Small intestine (tissue), 7 donors: Measurements from ENCODE around the gene TMA7. TPM values are rescaled to one million over a fixed set of nuclear protein-coding genes. Genes with fewer than 3 reads are reported as not detected.
"Not testable (repeated sequence)": the region's sequence is repeated elsewhere in the genome, so short reads cannot be mapped to it uniquely, and the experiment has no call there.

Experiments
- DNase-seq, 2 donors: peaks; one replicate each; pipeline versions ENCODE4 v3.0.0 to v3.0.0-alpha.2; 2013
- FAIRE-seq: peaks from 2 replicates; lab custom pipeline; 2012; peaks lifted over from hg19 to GRCh38; lab: Jason Lieb, UNC
- H3K27ac ChIP-seq, 3 donors: one replicate each; pipeline ENCODE4 v1.5.1; 2013; ENCODE audit warnings: low read length in 2 of 3, mild to moderate bottlenecking in 2 of 3, control low read depth in 1 of 3, inconsistent platforms in 1 of 3, low read depth in 1 of 3, moderate library complexity in 1 of 3
- H3K27me3 ChIP-seq, 3 donors: one replicate each; pipeline ENCODE4 v1.6.1; 2013; ENCODE audit warnings: low read length in 3 of 3, inconsistent platforms in 1 of 3; ENCODE audit not compliant: control insufficient read depth in 3 of 3, insufficient read depth in 3 of 3
- H3K36me3 ChIP-seq, 3 donors: one replicate each; pipeline ENCODE4 v1.6.1; 2013; ENCODE audit warnings: low read length in 3 of 3, inconsistent platforms in 1 of 3, low read depth in 1 of 3, mild to moderate bottlenecking in 1 of 3, moderate library complexity in 1 of 3; ENCODE audit not compliant: control insufficient read depth in 3 of 3, insufficient read depth in 2 of 3
- H3K4me1 ChIP-seq, 3 donors: one replicate each; pipeline ENCODE4 v1.6.1; 2013; ENCODE audit warnings: low read length in 2 of 3, inconsistent platforms in 1 of 3, low read depth in 1 of 3, mild to moderate bottlenecking in 1 of 3, moderate library complexity in 1 of 3; ENCODE audit not compliant: control insufficient read depth in 3 of 3, insufficient read depth in 2 of 3
- H3K4me3 ChIP-seq, 3 donors: one replicate each; pipeline ENCODE4 v1.5.1; 2013; ENCODE audit warnings: low read length in 3 of 3, control low read depth in 1 of 3, inconsistent platforms in 1 of 3, low read depth in 1 of 3, mild to moderate bottlenecking in 1 of 3, moderate library complexity in 1 of 3
- H3K9me3 ChIP-seq, 2 donors: one replicate each; pipeline ENCODE4 v1.6.1; 2013; ENCODE audit warnings: low read depth in 1 of 2, low read length in 1 of 2; ENCODE audit not compliant: control insufficient read depth in 2 of 2, insufficient read depth in 1 of 2
- WGBS, 3 donors: extraction: QIAGEN DNeasy Blood & Tissue Kit; methylation state at CpG; one replicate each; pipeline ENCODE4 v1.1.7; 2013; 5-methylcytosine and 5-hydroxymethylcytosine counted together
- polyA plus RNA-seq, 4 donors: library from polyadenylated mRNA; stranded (reverse) in 3 of 4; unstranded in 1 of 4; fragments of 200-250 nt in 3 of 4; fragments of 120-200 nt in 1 of 4; gene quantifications; one replicate each; pipeline versions ENCODE4 v1.2.1 to v1.2.3, GENCODE V29; 2013
- donor health status: healthy with polysubstance abuse.
- donor health status: control.
- donor health status: control.
- donor health status: Bipolar disorder and iron deficiency.
- donor health status: healthy.

TMA7 gene
- polyA plus RNA-seq, 4 donors, result 292 to 744 (median 524) TPM

DNA sequence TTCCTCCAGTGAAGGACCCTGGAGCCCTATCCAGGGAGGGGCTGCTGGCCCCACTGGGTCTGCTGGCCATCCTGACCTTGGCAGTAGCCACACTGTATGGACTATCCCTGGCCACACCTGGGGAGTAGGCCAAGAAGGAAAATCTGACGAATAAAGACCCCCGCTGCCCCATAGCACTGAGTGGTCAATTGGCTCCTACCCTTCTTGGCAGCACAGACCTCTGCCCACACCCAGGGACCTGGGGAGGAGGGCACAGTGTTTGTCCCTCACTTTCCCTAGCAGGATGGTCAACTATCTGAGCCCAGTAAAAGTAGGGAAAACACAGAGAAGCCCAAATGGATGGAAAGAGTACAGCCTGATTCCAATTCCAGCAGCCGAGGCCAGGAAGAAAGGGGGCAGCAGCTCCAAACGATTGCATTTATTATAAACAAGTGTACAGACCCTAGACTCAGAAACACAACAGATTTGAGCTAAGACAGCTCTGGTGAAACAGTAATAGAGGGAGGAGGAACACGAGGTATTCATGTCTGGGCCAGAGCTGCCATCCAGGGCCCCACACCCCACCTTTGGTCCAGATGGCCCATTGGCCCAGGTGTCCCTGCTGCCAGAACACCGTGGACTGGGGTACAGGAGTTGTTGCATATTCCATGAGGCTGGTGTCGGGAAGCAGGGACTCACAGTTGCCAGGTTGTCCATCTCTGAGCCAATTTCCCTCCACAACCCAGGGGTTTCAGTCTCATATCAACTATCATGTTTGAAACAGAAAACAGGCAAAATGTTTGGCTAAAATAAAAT is 27.6 kb downstream of the TMA7 start:
- H3K4me1 ChIP-seq, result peaks cover 16 to 62% (median 16%) of the 10 kb centered on the region in 3 donors
- peak overlapping the region; percentile 56 to 98 (median 96) for H3K27ac ChIP-seq
- WGBS, 3 donors, result 49 to 56% (median 52%) methylated on average over 7 of the region's 7 CpGs
- DNase-seq, result no peak
- no peaks in the 10 kb centered on the region for H3K27me3 ChIP-seq
- H3K4me3 ChIP-seq, result no peak overlapping the region
- peaks cover 0 to 74% (median 0%) of the 10 kb centered on the region in 3 donors for H3K36me3 ChIP-seq
- no peak for FAIRE-seq
- no peaks in the 10 kb centered on the region for H3K9me3 ChIP-seq

DNA sequence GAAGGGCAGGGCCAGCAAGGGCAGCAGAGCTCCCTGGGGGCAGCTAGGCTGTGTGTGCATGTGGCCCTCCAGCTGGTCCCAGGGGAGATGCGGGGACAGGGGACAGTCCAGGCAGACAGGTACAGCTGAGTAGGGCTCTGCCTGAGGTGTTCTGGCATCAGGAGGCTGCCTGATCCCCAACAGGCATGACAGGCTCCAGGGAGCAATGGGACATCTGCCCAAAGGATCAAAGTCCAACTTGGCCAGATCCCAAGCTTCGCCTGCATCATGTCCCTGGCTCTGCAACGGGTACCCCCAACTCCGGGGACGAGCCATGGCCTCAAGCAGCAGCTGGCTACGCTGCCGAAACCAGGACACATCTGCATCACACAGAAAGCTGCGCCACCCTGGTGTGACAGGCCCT is 28.3 kb downstream of the TMA7 start:
- H3K36me3 ChIP-seq, result peaks cover 0 to 68% (median 0%) of the 10 kb centered on the region in 3 donors
- no peaks in the 10 kb centered on the region for H3K9me3 ChIP-seq
- peaks cover 16 to 64% (median 17%) of the 10 kb centered on the region in 3 donors for H3K4me1 ChIP-seq
- 5 to 53% (median 39%) methylated on average over 8 of the region's 8 CpGs for WGBS, 3 donors
- no peak for FAIRE-seq
- peak overlapping the region; percentile 8 to 56 (median 51) for H3K27ac ChIP-seq
- H3K4me3 ChIP-seq, result no peak overlapping the region
- peak; percentile 55 to 84 for DNase-seq
- H3K27me3 ChIP-seq, result no peaks in the 10 kb centered on the region

DNA sequence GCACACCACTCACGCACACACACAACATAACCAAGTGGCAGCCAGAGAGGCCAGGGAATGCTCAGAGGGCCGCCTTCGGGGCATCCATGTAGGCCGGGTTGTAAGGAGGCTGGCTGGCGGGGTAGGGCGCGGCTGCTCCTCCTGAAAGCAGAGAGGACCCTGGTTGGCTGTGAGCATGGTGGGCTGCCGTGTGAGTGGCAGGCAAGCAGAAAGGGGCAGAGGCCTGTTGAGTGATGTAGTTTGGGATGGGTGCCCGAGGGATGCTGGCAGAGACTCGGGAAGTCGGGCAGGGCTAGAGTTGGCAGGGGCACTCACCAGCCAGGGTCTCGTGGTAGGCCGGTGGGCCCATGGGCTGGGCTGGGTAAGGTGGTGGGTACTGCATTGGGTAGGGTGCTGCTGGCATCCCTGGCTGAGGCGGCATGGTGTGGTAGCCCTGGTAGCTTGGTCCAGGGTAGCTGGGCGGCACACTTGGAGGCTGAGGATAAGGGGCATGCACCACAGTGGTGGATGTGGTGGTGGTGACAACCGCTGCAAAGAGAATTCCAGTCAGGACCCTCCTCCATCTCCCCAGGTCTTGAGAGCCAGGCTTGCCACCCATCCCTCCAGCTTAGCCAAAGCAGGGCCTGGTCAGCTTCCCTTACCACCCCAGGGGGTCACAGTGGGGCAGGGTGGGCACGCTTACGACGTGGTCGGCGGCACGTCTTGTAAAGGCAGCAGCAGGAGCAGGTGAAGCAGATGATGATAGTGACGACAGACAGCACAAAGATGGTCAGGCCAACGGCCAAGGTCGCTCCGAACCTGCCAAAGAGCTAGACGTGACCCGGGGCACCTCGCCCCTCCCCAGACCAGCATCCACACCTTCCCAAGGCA is 29.2 kb downstream of the TMA7 start:
- H3K9me3 ChIP-seq, result no peaks in the 10 kb centered on the region
- H3K4me3 ChIP-seq, result no peak overlapping the region
- 65 to 79% (median 68%) methylated on average over 29 of the region's 29 CpGs for WGBS, 3 donors
- peaks cover 16 to 74% (median 20%) of the 10 kb centered on the region in 3 donors for H3K4me1 ChIP-seq
- H3K27ac ChIP-seq, result peak overlapping the region; percentile 22 to 44 (median 43)
- no peaks in the 10 kb centered on the region for H3K27me3 ChIP-seq
- FAIRE-seq, result no peak
- peaks cover 0 to 60% (median 0%) of the 10 kb centered on the region in 3 donors for H3K36me3 ChIP-seq
- DNase-seq, result no peak

DNA sequence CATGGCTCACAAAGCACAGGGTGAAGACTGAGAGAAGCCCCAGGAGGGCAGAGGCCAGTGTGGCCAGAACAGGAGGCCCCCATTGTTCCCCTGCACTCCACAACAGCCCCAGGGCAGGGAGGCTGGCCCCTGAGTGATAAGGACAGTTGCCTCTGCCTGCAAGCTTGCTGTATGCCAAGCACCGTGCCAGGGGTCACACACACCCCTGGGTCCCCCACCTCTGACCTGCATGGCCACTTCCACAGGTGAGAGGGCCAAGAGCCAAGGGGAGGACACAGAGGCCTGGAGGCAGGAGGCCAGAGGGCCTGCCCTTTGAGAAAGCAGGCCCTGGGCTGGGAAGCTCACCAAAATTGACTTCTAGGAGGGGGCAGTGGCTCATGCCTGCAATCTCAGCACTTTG is 30.2 kb downstream of the TMA7 start:
- DNase-seq (no peak), FAIRE-seq (no peak)
- 11 to 50% (median 40%) methylated on average over 1 of the region's 1 CpG for WGBS, 3 donors
- Histone ChIP-seq H3K4me3 (no peak overlapping the region), H3K4me1 (peaks cover 16 to 80% (median 20%) of the 10 kb centered on the region in 3 donors), H3K9me3 (no peaks in the 10 kb centered on the region), H3K36me3 (peaks cover 0 to 51% (median 0%) of the 10 kb centered on the region in 3 donors), H3K27ac (peak overlapping the region; percentile 22 to 44 (median 43)), H3K27me3 (no peaks in the 10 kb centered on the region)

DNA sequence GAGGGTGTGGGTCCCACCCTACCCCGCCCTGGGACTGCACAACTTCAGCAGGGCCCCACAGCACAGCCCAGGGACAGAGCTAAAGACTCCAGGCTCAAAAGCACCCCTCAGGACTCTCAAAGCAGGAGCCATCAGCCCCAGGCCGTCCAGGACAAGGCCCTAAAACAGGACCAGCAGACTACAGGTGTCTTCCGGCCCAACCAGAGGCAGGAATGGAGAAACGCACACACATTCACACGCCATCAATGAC is 32.5 kb downstream of the TMA7 start:
- Histone ChIP-seq H3K27me3 (no peaks in the 10 kb centered on the region), H3K4me1 (peaks cover 12 to 57% (median 13%) of the 10 kb centered on the region in 3 donors), H3K9me3 (no peaks in the 10 kb centered on the region), H3K4me3 (peak overlapping the region; percentile 41 to 97 (median 70)), H3K36me3 (peaks cover 0 to 47% (median 0%) of the 10 kb centered on the region in 3 donors), H3K27ac (peak overlapping the region; percentile 94 to 100 (median 95))
- FAIRE-seq (no peak), DNase-seq (no peak)
- 0 to 1% (median 0%) methylated on average over 5 of the region's 5 CpGs for WGBS, 3 donors

DNA sequence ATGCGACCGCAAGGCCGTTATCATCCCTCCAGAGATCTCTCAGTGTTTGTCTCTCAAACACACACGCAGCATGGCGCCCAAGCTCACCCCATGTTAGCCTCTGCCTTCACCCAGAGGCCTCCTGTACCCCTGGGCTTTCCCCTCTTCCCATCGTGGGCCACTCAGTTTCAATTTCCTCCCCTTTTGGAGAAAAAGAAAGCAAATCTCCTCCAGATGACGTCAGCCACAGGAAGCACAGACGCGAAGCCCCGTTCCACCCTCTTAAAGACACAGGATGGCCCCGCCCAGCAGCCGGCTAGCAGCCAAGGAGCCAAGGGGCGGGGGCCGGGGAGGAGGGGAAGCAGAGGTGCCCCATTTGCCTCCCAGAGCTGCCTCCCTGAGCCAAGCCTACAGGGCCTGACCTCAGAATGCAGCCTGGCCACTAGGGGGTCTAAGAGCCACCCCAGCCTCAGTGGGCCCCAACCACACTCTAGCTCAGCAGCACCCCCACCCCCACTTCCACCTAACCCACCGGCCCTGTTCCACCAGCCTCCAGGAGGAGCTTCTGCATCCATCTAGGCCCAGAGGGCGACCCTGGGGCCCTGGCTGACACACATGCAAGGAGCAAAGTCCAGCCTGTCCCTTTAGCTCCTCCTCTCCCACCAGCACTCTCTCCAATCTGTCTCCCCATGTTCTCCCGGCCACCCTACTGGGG is 33.0 kb downstream of the TMA7 start:
- Histone ChIP-seq H3K27ac (peak overlapping the region; percentile 94 to 100 (median 95)), H3K4me1 (peaks cover 9 to 52% (median 11%) of the 10 kb centered on the region in 3 donors), H3K27me3 (no peaks in the 10 kb centered on the region), H3K9me3 (no peaks in the 10 kb centered on the region), H3K36me3 (peaks cover 0 to 47% (median 0%) of the 10 kb centered on the region in 3 donors), H3K4me3 (peak overlapping the region; percentile 41 to 97 (median 70))
- DNase-seq, result peak; percentile 97 to 99
- 3 to 4% (median 3%) methylated on average over 17 of the region's 17 CpGs for WGBS, 3 donors
- FAIRE-seq, result no peak

DNA sequence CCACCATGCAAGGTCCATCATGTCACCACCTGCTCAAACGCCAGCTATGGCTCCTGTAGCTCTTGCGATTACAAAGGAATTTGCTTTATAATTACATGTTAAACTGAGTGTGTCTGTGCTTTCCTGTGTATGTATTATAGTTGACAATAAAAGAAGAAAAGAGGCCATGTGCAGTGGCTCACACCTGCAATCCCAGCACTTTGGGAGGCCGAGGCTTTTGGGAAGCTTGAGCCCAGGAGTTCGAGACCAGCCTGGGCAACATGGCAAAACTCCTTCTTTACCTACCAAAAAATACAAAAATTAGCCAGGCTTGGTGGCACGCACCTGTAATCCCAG is 33.5 kb downstream of the TMA7 start:
- DNase-seq (no peak), FAIRE-seq (no peak)
- Histone ChIP-seq H3K36me3 (peaks cover 0 to 45% (median 0%) of the 10 kb centered on the region in 3 donors), H3K4me1 (peaks cover 7 to 48% (median 11%) of the 10 kb centered on the region in 3 donors), H3K4me3 (no peak overlapping the region), H3K27ac (peak overlapping the region; percentile 94 to 100 (median 95)), H3K9me3 (no peaks in the 10 kb centered on the region), H3K27me3 (no peaks in the 10 kb centered on the region)
- 35 to 65% (median 58%) methylated on average over 5 of the region's 5 CpGs for WGBS, 3 donors

DNA sequence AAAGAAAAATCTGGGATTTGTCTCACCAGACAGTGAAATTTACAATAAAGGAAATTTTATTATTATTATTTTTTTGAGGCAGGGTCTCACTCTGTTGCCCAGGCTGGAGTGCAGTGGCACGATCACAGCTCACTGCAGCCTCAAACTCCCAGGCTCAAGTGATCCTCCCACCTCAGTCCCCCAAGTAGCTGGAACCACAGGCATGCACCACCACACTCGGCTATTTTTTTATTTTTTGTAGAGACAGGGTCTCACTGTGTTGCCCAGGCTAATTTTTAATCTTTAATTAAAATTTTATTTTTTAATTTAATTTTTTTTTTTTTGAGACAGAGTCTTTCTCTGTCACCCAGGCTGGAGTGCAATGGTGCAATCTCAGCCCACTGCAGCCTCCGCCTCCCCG is 34.0 kb downstream of the TMA7 start:
- not testable (repeated sequence) for H3K4me3 ChIP-seq, H3K9me3 ChIP-seq, FAIRE-seq, H3K27me3 ChIP-seq, DNase-seq
- H3K27ac ChIP-seq, result peak overlapping the region in 2 of 3 donors; percentile 94 to 100
- peaks cover 0 to 45% (median 0%) of the 10 kb centered on the region in 3 donors for H3K36me3 ChIP-seq
- H3K4me1 ChIP-seq, result peaks cover 7 to 47% (median 10%) of the 10 kb centered on the region in 3 donors
- 93 to 97% (median 96%) methylated on average over 4 of the region's 4 CpGs for WGBS, 3 donors
